Duodenal mucosa (tissue), 2 donors: ENCODE measurements around the gene DET1.
"Not testable (repeated sequence)": the region's sequence is repeated elsewhere in the genome, so short reads cannot be mapped to it uniquely, and the experiment has no call there.

Experiments used
- H3K27ac ChIP-seq: one replicate; pipeline ENCODE4 v1.7.0; 2013; ENCODE audit warnings: low read depth, low read length
- H3K27me3 ChIP-seq, 2 donors: one replicate each; pipeline ENCODE4 v1.7.0; 2013; ENCODE audit warnings: low read length in 2 of 2, control low read depth in 1 of 2; ENCODE audit not compliant: insufficient read depth in 2 of 2, control insufficient read depth in 1 of 2
- H3K36me3 ChIP-seq, 2 donors: one replicate each; pipeline ENCODE4 v1.7.0; 2013; ENCODE audit warnings: low read length in 2 of 2, control low read depth in 1 of 2; ENCODE audit not compliant: insufficient read depth in 2 of 2, control insufficient read depth in 1 of 2
- H3K4me1 ChIP-seq, 2 donors: one replicate each; pipeline ENCODE4 v1.7.0; 2013; ENCODE audit warnings: low read length in 2 of 2, control low read depth in 1 of 2; ENCODE audit not compliant: insufficient read depth in 2 of 2, control insufficient read depth in 1 of 2
- H3K4me3 ChIP-seq, 2 donors: one replicate each; pipeline ENCODE4 v1.7.0; 2013; ENCODE audit warnings: low read length in 2 of 2, low read depth in 1 of 2
- H3K9ac ChIP-seq, 2 donors: one replicate each; pipeline ENCODE4 v1.7.0; 2013; ENCODE audit warnings: low read length in 2 of 2, low read depth in 1 of 2
- H3K9me3 ChIP-seq, 2 donors: one replicate each; pipeline ENCODE4 v1.7.0; 2013; ENCODE audit warnings: low read length in 2 of 2, control low read depth in 1 of 2; ENCODE audit not compliant: control insufficient read depth in 1 of 2

The DET1 gene

GRCh38 chr15:88482263-88482662 is 64.2 kb downstream of the DET1 start:
- Histone ChIP-seq H3K27ac (no peak overlapping the region), H3K36me3 (peaks cover 3 to 18% of the 10 kb centered on the region in 2 donors), H3K9me3 (no peaks in the 10 kb centered on the region), H3K4me1 (no peaks in the 10 kb centered on the region), H3K4me3 (no peak overlapping the region), H3K9ac (no peak overlapping the region), H3K27me3 (no peaks in the 10 kb centered on the region)

- Histone ChIP-seq H3K4me1 (no peaks in the 10 kb centered on the region), H3K9me3 (no peaks in the 10 kb centered on the region), H3K36me3 (peaks cover 5 to 28% of the 10 kb centered on the region in 2 donors), H3K27me3 (no peaks in the 10 kb centered on the region), H3K27ac (no peak overlapping the region), H3K4me3 (no peak overlapping the region), H3K9ac (no peak overlapping the region)
Measured at GRCh38 chr15:88480981-88481380, 65.5 kb downstream of the DET1 start.

- peaks cover 14 to 40% of the 10 kb centered on the region in 2 donors for H3K36me3 ChIP-seq
- no peak overlapping the region for H3K27ac ChIP-seq
- H3K4me3 ChIP-seq = no peak overlapping the region
- no peaks in the 10 kb centered on the region for H3K4me1 ChIP-seq
- no peak overlapping the region for H3K9ac ChIP-seq
- no peaks in the 10 kb centered on the region for H3K27me3 ChIP-seq
- no peaks in the 10 kb centered on the region for H3K9me3 ChIP-seq
Measured at GRCh38 chr15:88479169-88479568, 67.3 kb downstream of the DET1 start.

- no peak overlapping the region for H3K4me3 ChIP-seq
- no peaks in the 10 kb centered on the region for H3K27me3 ChIP-seq
- no peak overlapping the region for H3K9ac ChIP-seq
- H3K36me3 ChIP-seq = peaks cover 14 to 47% of the 10 kb centered on the region in 2 donors
- no peaks in the 10 kb centered on the region for H3K9me3 ChIP-seq
- H3K27ac ChIP-seq = no peak overlapping the region
- no peaks in the 10 kb centered on the region for H3K4me1 ChIP-seq
Measured at GRCh38 chr15:88477904-88478303, 68.6 kb downstream of the DET1 start.

- Histone ChIP-seq H3K4me1 (no peaks in the 10 kb centered on the region), H3K9ac (no peak overlapping the region), H3K4me3 (no peak overlapping the region), H3K27me3 (no peaks in the 10 kb centered on the region), H3K9me3 (no peaks in the 10 kb centered on the region), H3K36me3 (peaks cover 19 to 54% of the 10 kb centered on the region in 2 donors), H3K27ac (no peak overlapping the region)
Measured at GRCh38 chr15:88477126-88477525, 69.4 kb downstream of the DET1 start.

GRCh38 chr15:88476635-88477060 is 69.8 kb downstream of the DET1 start:
- H3K9me3 ChIP-seq = no peaks in the 10 kb centered on the region
- no peak overlapping the region for H3K9ac ChIP-seq
- no peaks in the 10 kb centered on the region for H3K27me3 ChIP-seq
- H3K4me3 ChIP-seq = no peak overlapping the region
- H3K27ac ChIP-seq = no peak overlapping the region
- H3K36me3 ChIP-seq = peaks cover 19 to 54% of the 10 kb centered on the region in 2 donors
- H3K4me1 ChIP-seq = no peaks in the 10 kb centered on the region

- H3K27ac ChIP-seq, H3K4me1 ChIP-seq, H3K9ac ChIP-seq, H3K9me3 ChIP-seq, H3K4me3 ChIP-seq, H3K27me3 ChIP-seq: not testable (repeated sequence)
- peaks cover 16 to 48% of the 10 kb centered on the region in 2 donors for H3K36me3 ChIP-seq
Measured at GRCh38 chr15:88473661-88474293, 72.7 kb downstream of the DET1 start.

- Histone ChIP-seq H3K9me3 (no peaks in the 10 kb centered on the region), H3K4me1 (peaks cover 7 to 13% of the 10 kb centered on the region in 2 donors), H3K36me3 (peaks cover 16 to 35% of the 10 kb centered on the region in 2 donors), H3K4me3 (no peak overlapping the region), H3K27ac (no peak overlapping the region), H3K27me3 (no peaks in the 10 kb centered on the region), H3K9ac (no peak overlapping the region)
Measured at GRCh38 chr15:88472225-88472624, 74.3 kb downstream of the DET1 start.

GRCh38 chr15:88470625-88471372 is 75.7 kb downstream of the DET1 start:
- Histone ChIP-seq H3K27ac (no peak overlapping the region), H3K27me3 (no peaks in the 10 kb centered on the region), H3K9ac (no peak overlapping the region), H3K4me3 (no peak overlapping the region), H3K9me3 (no peaks in the 10 kb centered on the region), H3K4me1 (peaks cover 17 to 24% of the 10 kb centered on the region in 2 donors), H3K36me3 (peaks cover 13 to 24% of the 10 kb centered on the region in 2 donors)

- H3K36me3 ChIP-seq = peaks cover 5 to 22% of the 10 kb centered on the region in 2 donors
- H3K9me3 ChIP-seq = no peaks in the 10 kb centered on the region
- no peak overlapping the region for H3K27ac ChIP-seq
- no peaks in the 10 kb centered on the region for H3K27me3 ChIP-seq
- no peak overlapping the region for H3K4me3 ChIP-seq
- H3K9ac ChIP-seq = no peak overlapping the region
- H3K4me1 ChIP-seq = peaks cover 21 to 26% of the 10 kb centered on the region in 2 donors
Measured at GRCh38 chr15:88469321-88469720, 77.2 kb downstream of the DET1 start.
